Tibial nerve (tissue), 4 donors: Measurements from ENCODE around the gene PLA2G6. TPM values are rescaled to one million over a fixed set of nuclear protein-coding genes. Genes with fewer than 3 reads are reported as not detected.

Experiments
- DNase-seq, 2 donors: peaks; one replicate each; pipeline ENCODE4 v3.0.0-alpha.2; 2019; ENCODE audit warnings: low spot score in 2 of 2
- H3K27ac ChIP-seq, 4 donors: fragments of 200-600 bp; sonication (generic) in 3 of 4; one replicate each; pipeline ENCODE4 v1.5.1; 2017 to 2019; ENCODE audit warnings: mild to moderate bottlenecking in 1 of 4
- H3K27me3 ChIP-seq, 2 donors: fragments of 200-600 bp; sonication (generic) in 1 of 2; one replicate each; pipeline versions ENCODE4 v1.5.1 to v1.6.0; 2017 to 2019
- H3K36me3 ChIP-seq, 3 donors: fragments of 200-600 bp; sonication (generic); one replicate each; pipeline ENCODE4 v1.5.1; 2018 to 2019
- H3K4me1 ChIP-seq, 4 donors: fragments of 200-600 bp; sonication (generic) in 3 of 4; one replicate each; pipeline ENCODE4 v1.5.1; 2017 to 2019
- H3K4me3 ChIP-seq, 4 donors: fragments of 200-600 bp; sonication (generic) in 3 of 4; one replicate each; pipeline ENCODE4 v1.5.1; 2017 to 2019; ENCODE audit warnings: mild to moderate bottlenecking in 1 of 4, moderate library complexity in 1 of 4
- H3K9me3 ChIP-seq, 4 donors: fragments of 200-600 bp; sonication (generic) in 3 of 4; one replicate each; pipeline ENCODE4 v1.5.1; 2017 to 2019
- EP300 ChIP-seq, 2 donors: sonication (generic); formaldehyde crosslinking; IDR thresholded peaks; one replicate each; pipeline ENCODE4 v1.6.1; 2017; ENCODE audit warnings: antibody characterized with exemption in 2 of 2, mild to moderate bottlenecking in 1 of 2
- POLR2A ChIP-seq, 2 donors: fragments of 450-650 bp; IDR thresholded peaks; one replicate each; pipeline ENCODE4 v1.6.1; 2017; ENCODE audit warnings: antibody characterized with exemption in 2 of 2, mild to moderate bottlenecking in 2 of 2, moderate library complexity in 2 of 2
- WGBS, 2 donors: methylation state at CpG; one replicate each; pipeline ENCODE4 v1.1.5; 2018; 5-methylcytosine and 5-hydroxymethylcytosine counted together
- total RNA-seq, 4 donors: library from RNA; depleted of rRNA; stranded (reverse); fragments of >200 nt; gene quantifications; one replicate each; pipeline ENCODE4 v1.1.0, GENCODE V29; 2016
- TF ChIP-seq, protein P1 (sequence below), 5 experiments: fragments of 200-600 bp in 3 of 5; fragments of 450-650 bp in 2 of 5; sonication (generic) in 3 of 5; IDR thresholded peaks; one replicate each; pipeline ENCODE4 v1.5.1; 2016 to 2019; ENCODE audit warnings: antibody characterized with exemption in 5 of 5, mild to moderate bottlenecking in 3 of 5, moderate library complexity in 2 of 5

The PLA2G6 gene
- total RNA-seq, 4 donors from 2014 or later, result 48.5 to 60.3 (median 55.1) TPM

DNA sequence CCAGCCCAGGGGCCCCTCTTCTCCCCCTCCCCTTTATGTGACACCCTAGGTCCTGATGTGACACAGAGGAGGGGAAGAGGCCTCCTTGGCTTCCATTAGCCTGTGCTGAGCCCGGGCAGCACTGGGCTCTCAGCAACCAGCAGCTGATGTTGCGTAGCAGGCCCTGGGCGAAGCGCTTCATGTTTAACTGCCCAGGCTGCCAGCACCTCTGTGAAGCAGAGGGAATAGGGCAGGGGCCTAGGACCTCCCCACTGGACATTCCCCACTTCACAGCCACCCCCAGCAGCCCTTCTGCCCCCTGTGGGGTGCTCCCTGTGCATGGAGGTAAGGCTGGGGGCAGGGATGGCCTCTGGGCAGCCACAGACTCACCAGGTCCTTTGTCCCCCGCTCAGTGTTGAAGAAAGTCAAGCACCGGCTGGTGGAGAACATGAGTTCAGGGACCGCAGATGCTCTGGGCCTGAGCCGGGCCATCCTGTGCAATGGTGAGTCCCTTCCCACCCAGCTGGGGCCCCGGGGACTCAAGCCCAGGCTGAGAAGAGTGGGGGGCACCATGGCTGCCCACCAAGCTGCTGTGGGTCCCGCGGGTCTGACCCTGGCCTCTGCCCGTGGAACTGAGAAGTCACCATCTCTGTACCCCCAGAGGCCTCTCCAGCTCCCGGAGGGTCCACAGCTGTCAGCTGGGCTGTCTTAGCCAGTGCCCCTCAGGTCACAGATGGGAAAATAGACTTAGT is 112.8 kb downstream of the PLA2G6 start:
- DNase-seq, result no peak
- Histone ChIP-seq H3K9me3 (no peaks in the 10 kb centered on the region), H3K4me3 (no peak overlapping the region), H3K36me3 (peaks cover 4 to 97% (median 21%) of the 10 kb centered on the region in 3 donors), H3K27me3 (no peaks in the 10 kb centered on the region), H3K27ac (peak overlapping the region; percentile 63 to 96 (median 80)), H3K4me1 (peaks cover 0 to 51% (median 12%) of the 10 kb centered on the region in 4 donors)
- TF ChIP-seq EP300 (IDR thresholded peaks at IDR 0.05) (no peak), POLR2A (IDR thresholded peaks at IDR 0.05) (no peak)
- TF ChIP-seq, protein P1, sequence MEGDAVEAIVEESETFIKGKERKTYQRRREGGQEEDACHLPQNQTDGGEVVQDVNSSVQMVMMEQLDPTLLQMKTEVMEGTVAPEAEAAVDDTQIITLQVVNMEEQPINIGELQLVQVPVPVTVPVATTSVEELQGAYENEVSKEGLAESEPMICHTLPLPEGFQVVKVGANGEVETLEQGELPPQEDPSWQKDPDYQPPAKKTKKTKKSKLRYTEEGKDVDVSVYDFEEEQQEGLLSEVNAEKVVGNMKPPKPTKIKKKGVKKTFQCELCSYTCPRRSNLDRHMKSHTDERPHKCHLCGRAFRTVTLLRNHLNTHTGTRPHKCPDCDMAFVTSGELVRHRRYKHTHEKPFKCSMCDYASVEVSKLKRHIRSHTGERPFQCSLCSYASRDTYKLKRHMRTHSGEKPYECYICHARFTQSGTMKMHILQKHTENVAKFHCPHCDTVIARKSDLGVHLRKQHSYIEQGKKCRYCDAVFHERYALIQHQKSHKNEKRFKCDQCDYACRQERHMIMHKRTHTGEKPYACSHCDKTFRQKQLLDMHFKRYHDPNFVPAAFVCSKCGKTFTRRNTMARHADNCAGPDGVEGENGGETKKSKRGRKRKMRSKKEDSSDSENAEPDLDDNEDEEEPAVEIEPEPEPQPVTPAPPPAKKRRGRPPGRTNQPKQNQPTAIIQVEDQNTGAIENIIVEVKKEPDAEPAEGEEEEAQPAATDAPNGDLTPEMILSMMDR (IDR thresholded peaks at IDR 0.05), result no peak
- 66 to 80% methylated on average over 13 of the region's 13 CpGs for WGBS, 2 donors

DNA sequence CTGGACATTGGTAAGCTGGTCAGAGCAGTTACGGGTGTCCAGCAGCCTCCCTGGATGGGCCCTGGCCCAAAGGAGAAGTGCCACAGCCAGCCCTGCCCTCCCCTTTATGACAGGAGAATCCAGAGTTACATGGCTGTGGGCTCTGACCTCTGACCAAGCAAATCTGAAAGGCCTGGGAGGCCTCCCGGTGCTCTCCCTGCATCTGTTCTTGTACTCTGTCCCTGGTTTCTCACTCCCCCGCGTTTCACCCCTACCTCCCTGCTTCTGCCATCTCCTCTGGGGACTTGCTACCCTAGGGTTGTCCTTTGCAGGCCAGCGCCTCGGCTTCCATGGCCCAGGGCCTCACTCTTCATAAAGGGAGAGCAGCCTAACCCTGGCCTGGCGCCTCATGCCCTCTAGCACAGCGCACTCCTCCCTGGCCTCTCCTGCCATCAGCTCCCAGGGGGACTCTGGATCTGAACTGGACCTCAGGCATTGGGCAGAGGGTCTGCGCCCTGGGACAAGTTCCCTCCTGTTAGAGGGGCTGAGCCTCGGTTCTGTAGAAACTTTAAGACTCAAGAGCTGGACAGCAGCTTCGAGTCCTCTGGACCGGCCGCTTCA is 113.8 kb downstream of the PLA2G6 start:
- Histone ChIP-seq H3K4me1 (peaks cover 0 to 54% (median 14%) of the 10 kb centered on the region in 4 donors), H3K9me3 (no peaks in the 10 kb centered on the region), H3K27ac (peak overlapping the region; percentile 40 to 96 (median 76)), H3K36me3 (peaks cover 4 to 91% (median 15%) of the 10 kb centered on the region in 3 donors), H3K4me3 (no peak overlapping the region), H3K27me3 (no peaks in the 10 kb centered on the region)
- 74 to 80% methylated on average over 11 to 12 of the region's 13 CpGs for WGBS, 2 donors
- no peak for TF ChIP-seq POLR2A (IDR thresholded peaks at IDR 0.05)
- TF ChIP-seq, protein P1 (IDR thresholded peaks at IDR 0.05), result no peak
- no peak for TF ChIP-seq EP300 (IDR thresholded peaks at IDR 0.05)
- no peak for DNase-seq

DNA sequence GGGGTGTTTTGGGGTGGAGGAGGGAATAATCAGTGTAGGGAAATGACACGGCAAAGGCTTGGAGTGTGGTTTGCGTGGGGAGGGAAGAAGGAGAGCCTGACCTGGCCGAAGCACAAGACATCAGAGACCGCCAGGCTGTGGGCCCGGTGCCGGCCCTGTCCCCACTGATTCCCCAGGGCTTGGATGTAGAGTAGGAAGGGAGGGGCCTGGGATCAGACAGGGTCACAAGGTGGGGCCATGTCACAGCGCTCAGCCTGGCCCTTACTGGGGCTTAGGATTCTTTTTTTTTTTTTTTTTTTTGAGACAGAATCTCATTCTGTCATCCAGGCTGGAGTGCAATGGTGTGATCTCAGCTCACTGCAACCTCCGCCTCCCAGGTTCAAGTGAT is 114.6 kb downstream of the PLA2G6 start:
- Histone ChIP-seq H3K27me3 (no peaks in the 10 kb centered on the region), H3K36me3 (peaks cover 3 to 90% (median 13%) of the 10 kb centered on the region in 3 donors), H3K4me3 (no peak overlapping the region), H3K9me3 (no peaks in the 10 kb centered on the region), H3K27ac (peak overlapping the region in 3 of 4 donors; percentile 26 to 96 (median 78)), H3K4me1 (peaks cover 0 to 56% (median 17%) of the 10 kb centered on the region in 4 donors)
- TF ChIP-seq EP300 (IDR thresholded peaks at IDR 0.05), result peak in 1 of 2 donors; percentile 2
- TF ChIP-seq, protein P1 (IDR thresholded peaks at IDR 0.05), result no peak
- 61 to 78% methylated on average over 8 of the region's 8 CpGs for WGBS, 2 donors
- DNase-seq, result peak; percentile 49 to 54

DNA sequence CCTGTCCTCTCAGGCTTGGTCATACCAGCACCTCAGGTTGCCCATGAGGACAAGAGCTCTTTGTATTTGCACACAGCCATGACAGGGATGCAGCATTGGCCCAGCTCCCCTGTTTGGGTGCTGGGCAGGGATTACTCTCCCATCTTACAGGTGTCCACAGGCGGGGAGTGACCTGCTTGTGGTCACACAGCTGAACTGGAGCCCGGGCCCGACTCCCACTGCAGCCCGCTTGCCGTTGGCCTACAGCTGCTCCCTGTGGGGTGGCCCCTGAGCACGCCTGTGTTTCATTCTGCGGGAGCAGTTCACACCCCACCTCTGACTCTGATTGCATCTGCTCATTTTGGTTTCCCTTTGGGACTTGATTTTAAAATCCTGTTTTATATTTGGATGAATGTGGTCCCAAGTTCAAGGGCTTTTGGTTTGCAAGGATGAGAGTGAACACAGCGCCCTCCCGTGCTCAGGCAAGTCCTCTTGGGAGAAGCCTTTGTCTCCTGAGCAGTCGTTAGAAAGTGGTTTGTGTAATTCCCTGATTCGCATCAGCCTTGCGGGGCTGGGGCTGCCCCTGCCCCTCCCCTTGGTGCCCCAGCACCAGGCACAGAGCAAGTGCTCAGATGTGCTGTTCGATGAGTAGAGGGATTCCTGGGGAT is 115.1 kb downstream of the PLA2G6 start:
- 62 to 67% methylated on average over 13 of the region's 13 CpGs for WGBS, 2 donors
- Histone ChIP-seq H3K4me1 (peaks cover 0 to 58% (median 20%) of the 10 kb centered on the region in 4 donors), H3K9me3 (no peaks in the 10 kb centered on the region), H3K4me3 (no peak overlapping the region), H3K36me3 (peaks cover 0 to 88% (median 13%) of the 10 kb centered on the region in 3 donors), H3K27ac (peak overlapping the region; percentile 2 to 96 (median 52)), H3K27me3 (no peaks in the 10 kb centered on the region)
- TF ChIP-seq, protein P1 (IDR thresholded peaks at IDR 0.05), result no peak
- TF ChIP-seq EP300 (IDR thresholded peaks at IDR 0.05), result peak in 1 of 2 donors; percentile 26
- no peak for TF ChIP-seq POLR2A (IDR thresholded peaks at IDR 0.05)
- DNase-seq, result no peak
